CD4-positive, alpha-beta T cell treated with Interleukin-6 at 100 ng/mL for 8 hours (primary cell): ENCODE data around the gene WWTR1.

Source experiments
- DNase-seq: peaks from one replicate; pipeline ENCODE4 v3.0.0-alpha.2; 2020; ENCODE audit warnings: mixed read lengths, low spot score

Gene WWTR1

DNA sequence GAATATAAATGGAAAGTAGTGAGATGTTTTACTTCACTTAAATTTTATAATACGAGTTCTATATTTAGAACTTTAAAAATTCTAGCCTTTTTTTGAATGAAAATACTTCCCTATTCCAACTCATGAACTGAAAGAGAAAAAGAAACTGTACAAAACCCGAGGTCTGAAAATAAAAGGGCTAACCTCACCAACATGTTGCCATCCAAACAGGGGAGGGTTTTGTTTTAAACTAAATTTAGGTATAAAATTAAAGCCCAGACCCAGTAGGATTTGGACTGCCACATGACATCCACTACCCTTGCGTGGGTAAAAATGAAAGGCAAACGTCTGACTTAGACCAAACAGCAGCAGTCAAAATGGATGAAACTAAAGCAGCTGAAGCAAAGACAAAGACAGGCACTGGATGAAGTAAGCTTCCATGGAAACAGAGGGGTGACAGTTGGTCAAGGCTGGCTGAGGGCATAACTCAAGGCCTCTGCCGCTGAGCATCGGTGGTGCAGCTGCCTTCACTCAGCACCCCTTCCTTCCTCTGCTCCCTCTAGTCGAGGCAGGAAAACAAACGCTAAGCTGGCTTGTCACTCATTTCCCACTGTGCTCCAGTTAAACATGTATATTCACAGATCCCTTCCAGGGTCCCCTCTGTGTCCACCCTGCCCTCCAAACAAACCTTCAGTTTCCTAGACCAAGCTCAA is 125.2 kb downstream of the WWTR1 start:
- no peak for DNase-seq

DNA sequence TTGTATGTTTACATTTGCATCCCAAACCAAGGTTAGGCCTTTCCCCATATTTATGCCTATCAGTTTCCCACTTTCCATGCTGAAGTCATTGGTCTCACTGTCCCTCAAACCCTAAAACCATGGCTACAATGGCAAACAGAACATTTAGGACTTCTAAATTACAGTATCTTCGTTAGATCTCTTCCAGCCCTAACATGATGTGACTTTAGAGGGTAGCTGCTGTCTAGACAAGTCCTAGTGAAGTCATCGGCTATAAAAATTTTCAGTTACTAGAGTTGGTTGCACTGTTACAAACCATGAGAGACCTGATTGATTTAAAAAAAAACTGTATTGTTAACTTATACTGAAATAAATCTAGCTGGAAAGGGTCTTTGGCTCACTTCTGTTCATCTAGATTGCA is 128.7 kb downstream of the WWTR1 start:
- DNase-seq = no peak

DNA sequence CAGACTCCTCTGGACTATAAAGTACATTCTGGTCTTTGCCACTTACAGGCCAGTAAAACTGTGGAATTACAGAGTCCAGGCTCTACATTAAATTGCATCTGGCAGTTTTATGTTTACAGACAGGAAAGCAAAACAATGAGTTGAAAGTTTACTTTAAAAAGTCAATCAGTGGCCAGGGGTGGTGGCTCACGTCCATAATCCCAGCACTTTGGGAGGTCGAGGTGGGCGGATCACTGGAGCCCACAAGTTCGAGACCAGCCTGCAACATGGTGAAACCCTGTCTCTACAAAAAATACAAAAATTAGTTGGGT is 129.5 kb downstream of the WWTR1 start:
- no peak for DNase-seq

DNA sequence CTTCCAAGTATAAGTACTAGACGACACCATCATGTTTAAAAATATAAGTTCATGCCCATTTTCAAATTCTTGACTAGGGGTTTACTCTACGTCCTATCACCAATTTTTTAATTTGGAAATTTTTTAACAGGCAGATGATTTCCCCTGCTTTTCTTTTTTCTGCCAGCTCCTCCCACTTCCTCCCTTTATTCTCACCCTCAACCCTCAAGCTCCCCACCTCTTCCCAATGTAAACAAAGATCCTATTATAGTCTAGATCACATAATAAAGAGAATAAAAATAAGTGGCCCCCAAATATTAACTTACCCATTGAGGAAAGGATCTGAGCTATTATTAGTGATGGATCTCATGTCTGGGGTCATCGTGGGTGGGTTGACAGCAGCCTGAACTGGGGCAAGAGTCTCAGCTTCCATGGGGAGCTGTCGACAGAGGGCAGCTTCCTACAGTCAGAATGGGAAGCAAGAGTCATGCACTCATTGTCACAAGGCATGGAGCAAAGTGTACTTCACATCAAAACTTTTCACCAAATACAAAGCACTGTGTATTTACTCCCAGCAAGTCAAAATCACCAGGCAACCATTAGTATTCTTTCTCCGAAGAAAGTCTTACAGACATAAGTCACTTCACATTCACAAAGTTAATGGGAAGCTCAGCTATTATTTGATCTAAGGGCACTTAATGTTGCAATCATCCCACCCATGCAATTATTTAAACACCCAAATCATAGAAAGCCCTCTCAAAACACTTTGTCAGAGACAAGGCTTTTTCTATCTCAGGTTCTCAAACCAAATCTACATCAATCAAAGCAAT is 130.1 kb downstream of the WWTR1 start:
- no peak for DNase-seq

DNA sequence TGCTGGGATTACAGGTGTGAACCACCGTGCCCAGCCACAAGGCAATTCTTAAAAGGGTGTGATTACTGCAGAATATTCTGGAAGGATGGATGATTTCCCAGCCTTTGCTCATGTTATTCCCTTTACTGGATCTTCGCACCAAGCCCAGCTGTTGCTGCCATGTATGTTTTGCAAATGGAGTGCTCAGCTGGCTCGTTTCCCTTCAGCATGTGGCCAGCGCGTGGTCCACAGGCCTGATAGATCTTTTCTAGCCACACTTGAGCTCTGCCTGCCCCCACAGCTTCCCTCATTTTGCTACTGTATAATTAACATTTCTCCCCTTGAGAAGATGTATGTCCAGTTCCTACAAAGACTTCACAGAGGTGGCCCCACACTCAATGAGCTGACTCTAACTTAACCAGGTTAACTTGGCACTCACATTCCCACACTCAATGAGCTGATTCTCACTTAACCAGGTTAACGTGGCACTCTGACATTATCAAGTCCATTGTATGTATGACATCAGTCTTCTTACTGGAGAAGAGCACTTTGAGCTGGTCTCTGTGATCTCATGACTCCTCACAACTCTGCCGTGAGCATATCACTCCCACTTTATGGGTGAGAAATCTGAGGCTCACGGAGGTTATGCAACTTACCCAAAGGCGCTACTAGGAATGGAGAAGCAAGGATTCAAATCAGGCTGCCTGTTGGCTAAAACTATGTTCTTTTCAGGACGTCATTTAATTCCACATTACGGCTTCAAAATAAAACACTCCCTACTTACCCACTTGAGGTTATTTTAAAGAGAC is 134.1 kb downstream of the WWTR1 start:
- no peak for DNase-seq

DNA sequence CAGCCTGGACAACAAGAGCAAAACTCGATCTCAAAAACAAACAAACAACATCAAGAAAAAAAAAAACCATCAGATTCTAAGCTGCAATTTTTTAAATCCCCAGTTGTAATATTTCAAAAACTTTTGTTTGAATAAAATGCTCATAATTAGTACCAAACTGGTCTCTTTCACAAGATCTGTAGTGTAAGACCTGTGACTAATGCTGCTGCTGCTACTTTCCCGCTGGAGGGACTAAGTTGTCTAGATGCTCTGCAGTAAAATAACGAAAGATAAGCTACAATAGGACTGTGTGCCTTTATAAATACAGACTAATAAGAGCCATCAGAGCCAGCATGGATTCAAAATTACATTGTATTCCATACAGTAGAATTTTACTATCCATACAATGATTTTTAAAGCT is 137.9 kb downstream of the WWTR1 start:
- DNase-seq = no peak

DNA sequence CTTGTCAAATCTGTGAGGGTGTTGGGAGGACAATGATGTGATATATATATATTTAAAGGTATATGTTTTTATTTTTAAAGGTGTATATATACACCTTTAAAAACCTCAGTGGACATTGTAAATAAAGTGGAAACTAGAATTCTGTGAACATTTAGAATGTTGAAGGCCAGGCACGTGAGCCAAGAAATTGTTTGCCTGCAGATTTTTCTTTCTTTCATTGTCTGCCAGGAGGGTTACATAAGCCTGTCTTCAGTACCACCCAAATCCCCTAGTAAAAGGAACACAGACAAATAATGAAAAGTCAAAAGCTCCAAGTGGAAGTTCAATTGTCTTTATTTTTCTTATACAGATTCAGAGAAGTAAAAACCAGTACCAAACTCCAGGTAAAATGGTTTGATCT is 140.9 kb downstream of the WWTR1 start:
- no peak for DNase-seq

DNA sequence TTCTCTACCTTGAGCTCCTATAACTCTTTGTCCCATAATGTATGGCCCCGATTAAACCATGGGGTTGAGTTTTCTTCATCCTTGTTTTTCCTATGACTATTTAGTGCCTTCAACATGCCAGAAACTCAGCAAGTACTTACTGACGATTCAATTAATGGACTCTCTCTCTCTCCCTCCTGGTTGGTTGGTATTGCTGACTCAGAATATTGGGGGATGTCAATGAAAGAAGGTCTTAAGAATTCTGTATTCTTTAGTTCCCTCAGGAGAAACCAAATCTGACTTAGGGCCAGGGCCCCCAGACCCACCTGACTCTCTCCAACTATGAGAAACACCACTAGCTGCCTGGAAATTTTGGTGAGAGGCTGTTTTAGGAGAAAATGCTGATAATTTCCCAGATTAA is 142.6 kb downstream of the WWTR1 start:
- DNase-seq = no peak

DNA sequence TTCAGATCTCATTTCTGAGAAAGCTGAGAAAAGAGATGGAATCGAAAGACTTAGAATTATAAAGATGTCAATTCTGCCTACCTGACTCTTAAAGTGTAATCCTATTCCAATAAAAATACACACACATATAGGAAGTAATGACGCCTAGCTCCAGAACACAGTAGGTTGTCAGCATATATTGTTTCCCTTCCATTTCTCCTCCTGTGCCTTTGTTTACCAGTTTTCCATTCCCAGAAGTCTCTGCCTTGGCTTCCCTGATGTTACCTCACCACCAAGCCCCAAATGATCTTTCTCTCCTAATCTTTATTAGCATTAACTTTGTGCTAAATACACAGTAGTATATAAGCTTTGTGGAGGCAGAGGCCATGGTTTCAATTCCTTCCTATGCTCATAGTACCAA is 143.4 kb downstream of the WWTR1 start:
- DNase-seq = no peak

DNA sequence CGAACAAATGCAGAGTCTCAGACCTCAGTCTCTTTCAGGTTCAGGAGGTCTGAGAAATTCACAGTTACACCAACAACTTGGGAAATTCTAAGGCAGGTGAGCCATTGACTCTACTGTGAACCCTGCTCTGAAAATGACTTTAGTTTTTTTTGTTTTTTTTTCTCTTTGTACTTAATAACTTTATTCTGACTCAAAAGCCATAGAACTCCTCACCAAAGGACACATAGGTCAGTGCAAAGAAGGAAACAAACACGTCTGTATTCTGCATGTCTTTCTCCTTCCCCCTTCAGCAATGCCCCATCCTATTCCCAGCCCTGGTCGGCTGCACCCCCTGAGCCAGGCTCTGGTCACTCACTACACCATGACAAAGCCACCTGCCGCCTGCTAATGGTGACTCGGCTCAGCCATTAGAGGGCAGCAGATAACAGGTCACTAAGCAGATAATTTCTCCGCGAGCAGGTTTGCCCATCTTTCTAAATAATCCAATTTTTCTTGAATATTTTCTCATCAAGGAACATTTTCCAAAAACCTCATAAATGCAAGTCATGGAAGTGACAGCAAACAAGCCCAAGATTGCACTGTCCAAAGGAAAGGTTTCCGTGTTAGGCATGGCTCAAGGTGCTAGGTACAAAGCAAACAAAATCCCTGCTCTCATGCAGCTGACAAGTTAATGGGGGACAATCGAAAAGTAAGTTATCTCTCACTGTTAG is 145.6 kb downstream of the WWTR1 start:
- DNase-seq = no peak

DNA sequence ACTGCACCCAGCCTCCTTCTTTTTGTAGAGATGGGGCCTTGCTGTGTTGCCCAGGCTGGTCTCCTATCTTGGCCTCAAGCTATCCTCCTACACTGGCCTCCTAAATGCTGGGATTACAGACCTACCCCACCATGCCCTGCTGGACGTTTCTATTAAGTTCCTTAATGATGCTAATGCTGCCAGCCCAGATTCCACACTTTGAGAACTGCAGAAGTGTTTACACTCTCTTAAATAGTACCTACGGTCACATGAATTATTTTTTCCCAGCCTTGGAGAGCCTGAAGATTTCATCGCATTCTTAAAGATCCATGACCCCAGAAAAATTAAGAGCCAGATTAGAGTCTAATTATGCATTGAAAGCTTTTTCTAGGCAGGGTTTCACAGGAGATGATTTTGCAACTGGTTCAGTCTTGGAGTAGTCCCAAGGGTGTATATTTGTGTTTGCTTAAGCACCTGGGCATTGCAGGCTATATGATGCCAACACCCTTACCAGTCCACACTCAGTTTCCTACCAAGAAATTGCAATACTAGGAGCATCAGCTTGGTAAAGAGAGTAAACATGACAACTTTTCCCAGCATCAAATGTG is 146.7 kb downstream of the WWTR1 start:
- DNase-seq = no peak

DNA sequence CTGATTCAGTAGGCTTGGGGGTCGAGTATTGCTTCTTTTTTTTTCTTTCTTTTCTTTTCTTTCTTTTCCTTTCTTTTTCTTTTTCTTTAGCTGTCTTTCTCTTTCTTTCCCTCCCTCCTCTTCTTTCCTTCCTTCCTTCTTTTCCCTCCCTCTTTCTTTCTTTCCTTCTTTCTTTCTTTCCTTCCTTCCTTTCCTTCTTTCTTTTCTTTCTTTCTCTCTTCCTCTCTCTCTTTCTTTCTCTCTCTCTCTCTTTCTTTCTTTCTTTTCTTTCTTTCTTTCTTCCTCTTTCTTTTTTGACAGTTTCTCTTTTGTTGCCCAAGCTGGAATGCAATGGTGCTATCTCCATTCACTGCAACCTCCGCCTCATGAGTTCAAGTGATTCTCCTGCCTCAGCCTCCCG is 147.3 kb downstream of the WWTR1 start:
- no peak for DNase-seq

DNA sequence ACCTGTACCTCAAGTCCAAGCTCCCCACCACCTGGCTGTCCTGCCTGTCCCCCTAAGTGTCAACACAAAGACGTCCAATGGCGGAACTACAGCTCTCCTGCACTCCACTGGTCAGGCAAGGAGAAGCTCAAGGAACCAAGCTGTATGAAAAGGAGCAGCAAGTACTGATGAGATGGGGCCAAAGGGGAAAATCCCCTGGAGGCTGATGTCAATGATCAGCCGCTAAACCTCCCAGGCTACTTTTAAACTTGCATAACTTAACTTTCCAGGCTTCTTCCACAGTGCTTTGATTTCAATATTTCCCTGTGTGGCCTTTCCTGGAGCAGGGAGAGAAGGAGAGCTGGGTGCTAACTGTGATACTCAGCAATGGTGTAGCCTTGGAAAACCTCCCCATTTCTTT is 148.3 kb downstream of the WWTR1 start:
- DNase-seq = no peak

DNA sequence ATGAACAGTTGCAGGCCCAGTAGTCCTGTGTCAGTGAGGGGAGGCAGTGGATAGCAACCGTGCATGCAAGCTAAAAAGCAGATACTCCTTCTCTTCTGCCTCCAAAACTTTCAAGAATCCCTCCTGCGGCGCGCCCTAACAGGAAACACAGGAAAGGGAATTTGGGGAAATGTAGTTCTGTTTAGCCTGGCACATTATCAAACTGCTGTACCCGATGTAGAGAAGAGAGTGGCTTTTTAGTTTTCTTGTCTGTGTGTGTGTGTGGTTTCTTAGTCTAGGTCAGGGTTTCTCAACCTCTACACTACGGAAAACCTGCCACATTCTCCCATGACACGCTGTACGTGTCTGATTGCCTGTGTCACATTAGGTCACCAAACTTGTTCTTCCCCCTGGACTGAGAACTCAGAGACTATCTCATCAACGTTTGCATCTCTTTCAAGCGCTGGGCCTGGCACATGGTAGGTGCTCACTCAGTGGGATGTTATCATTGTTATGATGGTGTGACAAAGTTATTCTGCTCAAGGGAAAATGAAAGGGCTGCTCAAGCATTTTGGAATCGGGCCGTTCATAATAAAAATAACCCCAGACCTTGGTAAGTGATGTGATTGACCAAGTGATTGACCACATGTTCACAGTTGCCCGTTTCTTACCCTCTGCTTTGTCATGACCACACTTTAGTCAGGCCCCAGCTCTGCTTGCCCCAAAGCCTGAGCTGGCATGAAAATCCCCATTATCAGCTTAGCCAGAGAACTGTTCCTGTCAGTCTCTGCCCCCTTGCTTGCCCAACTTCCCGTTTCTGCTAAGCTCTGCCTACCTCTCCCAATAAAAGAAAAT is 150.1 kb downstream of the WWTR1 start:
- no peak for DNase-seq

DNA sequence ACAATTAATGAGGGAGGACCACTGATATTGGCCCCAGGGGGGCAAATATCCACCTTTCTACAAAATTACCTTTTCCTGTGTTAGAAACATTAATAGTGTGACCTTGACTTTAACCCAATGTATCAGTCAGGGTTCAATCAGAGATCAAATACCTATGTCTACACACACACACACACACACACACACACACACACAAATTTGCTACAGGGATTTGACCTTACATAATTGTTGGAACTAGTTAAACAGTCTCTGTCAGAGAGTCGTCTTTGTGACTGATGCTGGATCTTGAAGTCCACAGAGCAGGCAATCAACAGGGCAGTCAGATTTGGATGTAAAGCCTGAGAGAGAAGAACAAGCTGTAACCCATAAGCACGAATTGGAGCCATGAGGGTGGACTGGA is 150.9 kb downstream of the WWTR1 start:
- no peak for DNase-seq

DNA sequence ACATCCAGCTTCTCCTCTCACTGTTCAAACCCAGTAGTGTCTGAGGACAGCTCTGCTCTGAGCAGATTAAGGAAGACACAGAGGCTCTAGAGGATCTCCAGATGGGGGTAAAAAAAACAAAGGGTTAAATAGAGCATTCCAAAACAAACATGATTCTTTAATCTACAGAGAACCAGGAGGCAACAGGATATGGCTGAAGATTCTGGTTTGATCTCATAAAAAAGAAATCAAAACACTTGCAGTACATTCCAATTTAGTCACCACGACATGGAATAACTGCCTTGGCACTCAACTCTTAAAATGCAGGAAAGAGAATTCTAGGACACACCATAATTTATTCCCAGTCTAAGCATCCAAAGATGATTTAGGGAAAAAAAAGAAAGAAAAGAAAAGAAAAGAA is 151.3 kb downstream of the WWTR1 start:
- DNase-seq = no peak

DNA sequence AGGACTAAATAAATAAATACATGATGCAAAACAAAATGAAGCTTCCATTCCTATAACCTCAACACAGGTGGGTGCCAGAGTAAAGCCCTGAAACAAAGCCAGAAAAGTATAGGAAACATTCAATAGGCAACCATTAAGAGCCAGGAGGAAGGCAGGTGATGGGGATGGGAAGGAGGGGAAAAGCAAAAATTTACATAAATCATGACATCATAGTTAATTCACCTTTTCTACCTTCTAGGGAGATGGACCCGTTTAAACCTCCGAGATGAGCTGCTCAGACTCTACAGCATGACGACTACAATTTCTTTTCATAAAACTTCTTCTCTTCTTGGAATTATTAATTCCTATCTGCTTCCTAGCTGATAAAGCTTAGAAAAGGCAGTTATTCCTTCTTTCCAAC is 155.4 kb downstream of the WWTR1 start:
- no peak for DNase-seq

DNA sequence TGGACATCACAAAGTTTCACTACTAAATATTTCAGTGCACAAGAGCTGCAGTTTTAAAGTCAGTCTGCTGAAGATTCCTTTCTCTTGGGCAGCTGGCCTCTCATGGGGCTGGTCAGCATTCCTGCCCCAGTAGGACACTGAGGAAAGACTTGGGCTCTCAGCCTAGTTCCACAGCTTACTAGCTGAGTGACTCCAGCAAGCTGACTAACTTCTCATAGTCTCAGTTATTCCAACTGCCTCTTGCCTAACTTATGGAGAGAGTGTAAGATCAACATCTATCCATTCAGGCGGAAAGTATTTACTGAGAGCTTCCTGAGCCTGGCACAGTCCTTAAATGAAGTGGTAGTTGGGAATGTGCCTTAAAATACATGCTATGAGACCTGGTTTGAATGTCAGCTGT is 156.3 kb downstream of the WWTR1 start:
- DNase-seq = no peak

DNA sequence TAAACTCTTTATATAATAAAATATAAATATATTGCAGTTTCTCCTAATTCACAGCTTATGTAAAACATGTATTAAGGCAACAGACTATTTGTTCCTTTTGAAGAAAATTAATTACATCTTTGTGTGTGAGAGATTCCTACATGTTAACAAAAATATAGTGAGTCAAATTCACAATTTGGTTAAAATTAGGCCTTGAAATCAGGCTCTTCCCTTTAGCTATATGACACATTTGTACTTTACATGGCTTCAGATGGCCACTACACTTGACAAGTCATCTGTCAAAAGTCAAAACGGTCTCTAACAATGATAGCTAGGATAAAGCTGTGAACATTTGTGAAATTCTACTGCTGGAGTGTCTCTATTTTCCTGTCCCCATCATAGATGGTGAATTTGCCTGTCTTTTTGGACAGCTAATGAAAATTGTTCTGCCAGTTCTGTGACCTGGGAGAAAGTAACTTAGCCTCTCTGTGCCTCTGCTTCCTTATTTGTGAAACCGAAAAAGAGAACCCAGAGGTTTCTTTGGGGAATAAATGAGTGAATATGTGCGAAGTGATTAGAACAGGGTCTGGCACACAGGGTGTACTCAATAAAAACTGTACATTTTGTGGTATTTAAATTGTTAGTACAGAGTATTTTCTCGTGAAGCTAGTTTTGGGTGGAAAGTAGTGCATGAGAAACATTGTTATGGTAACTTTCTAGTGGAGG is 159.7 kb downstream of the WWTR1 start:
- no peak for DNase-seq

DNA sequence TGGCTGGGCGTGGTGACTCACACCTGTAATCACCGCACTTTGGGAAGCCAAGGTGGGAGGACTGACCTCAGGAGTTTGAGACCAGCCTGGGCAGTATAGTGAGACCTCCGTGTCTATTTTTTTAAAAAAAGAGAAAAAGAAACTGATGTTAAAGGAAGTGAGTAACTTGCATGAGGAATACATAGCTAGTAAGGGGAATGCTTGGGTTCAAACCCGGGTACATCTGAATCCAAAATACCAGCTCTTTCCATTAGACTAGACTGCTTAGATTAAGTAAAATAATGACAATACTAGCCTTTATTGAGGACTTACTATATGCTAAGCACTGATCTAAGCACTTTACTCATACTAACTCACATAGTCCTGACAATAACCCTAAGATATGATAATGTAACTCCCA is 160.9 kb downstream of the WWTR1 start:
- DNase-seq = no peak
